Parathyroid adenoma (tissue), 2 donors: Measurements from ENCODE around the gene FNTB.
A peak's percentile ranks its signal among the peaks of the same experiment; 100 is the strongest.

Experiments used
- H2AFZ ChIP-seq: fragments of 300-600 bp; sonication (generic); one replicate; pipeline ENCODE4 v1.7.0; 2017; ENCODE audit warnings: antibody characterized with exemption, mild to moderate bottlenecking
- H3K27ac ChIP-seq: fragments of 300-600 bp; sonication (generic); one replicate; pipeline ENCODE4 v1.7.0; 2017
- H3K27me3 ChIP-seq: fragments of 300-600 bp; sonication (generic); one replicate; pipeline ENCODE4 v1.7.0; 2017; ENCODE audit warnings: low read length; ENCODE audit not compliant: control insufficient read depth, insufficient read depth
- H3K36me3 ChIP-seq: fragments of 300-600 bp; sonication (generic); one replicate; pipeline ENCODE4 v1.7.0; 2017; ENCODE audit warnings: low read length; ENCODE audit not compliant: control insufficient read depth, insufficient read depth
- H3K4me1 ChIP-seq: fragments of 300-600 bp; sonication (generic); one replicate; pipeline ENCODE4 v1.7.0; 2017; ENCODE audit warnings: control low read depth
- H3K4me2 ChIP-seq: fragments of 300-600 bp; sonication (generic); one replicate; pipeline ENCODE4 v1.7.0; 2017; ENCODE audit warnings: low read length
- H3K4me3 ChIP-seq: fragments of 300-600 bp; sonication (generic); one replicate; pipeline ENCODE4 v1.7.0; 2017; ENCODE audit warnings: low read depth, low read length
- H3K79me2 ChIP-seq: fragments of 300-600 bp; sonication (generic); one replicate; pipeline ENCODE4 v1.7.0; 2017; ENCODE audit warnings: control low read depth
- H3K9ac ChIP-seq: fragments of 300-600 bp; sonication (generic); one replicate; pipeline ENCODE4 v1.7.0; 2017; ENCODE audit warnings: mild to moderate bottlenecking
- H3K9me3 ChIP-seq: fragments of 300-600 bp; sonication (generic); one replicate; pipeline ENCODE4 v1.7.0; 2017; ENCODE audit warnings: low read length; ENCODE audit not compliant: control insufficient read depth
- TF ChIP-seq, protein P1 (sequence below): fragments of 300-600 bp; sonication (generic); IDR thresholded peaks from one replicate; pipeline ENCODE4 v1.7.0; 2017; ENCODE audit warnings: antibody characterized with exemption, mild to moderate bottlenecking
- donor health status: primary hyperparathyroidism.

The FNTB gene

DNA sequence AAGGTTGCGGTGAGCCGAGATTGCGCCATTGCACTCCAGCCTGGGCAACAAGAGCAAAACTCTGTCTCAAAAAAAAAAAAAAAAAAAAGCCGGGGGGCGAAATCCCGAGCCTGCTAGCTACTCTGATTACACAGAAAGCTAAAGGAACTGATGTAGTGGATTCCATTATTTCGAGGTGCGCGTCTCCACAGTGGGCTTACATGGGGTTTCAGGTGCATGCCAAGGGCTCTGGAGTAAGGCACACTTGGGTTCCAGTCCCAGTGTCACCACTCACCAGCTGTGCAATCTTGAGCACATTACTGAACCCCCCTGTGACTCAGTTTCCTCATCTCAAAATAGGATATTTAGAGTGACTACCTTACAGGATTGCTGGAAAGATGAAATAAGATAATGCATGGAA, 12.9 kb upstream of the FNTB start:
- Histone ChIP-seq H3K79me2 (peaks cover 5% of the 10 kb centered on the region), H3K9ac (no peak overlapping the region), H3K4me2 (no peak overlapping the region), H3K4me1 (peaks cover 19% of the 10 kb centered on the region), H3K4me3 (no peak overlapping the region), H3K36me3 (no peaks in the 10 kb centered on the region), H2AFZ (no peak overlapping the region), H3K27me3 (no peaks in the 10 kb centered on the region), H3K27ac (no peak overlapping the region), H3K9me3 (no peaks in the 10 kb centered on the region)
- TF ChIP-seq, protein P1, sequence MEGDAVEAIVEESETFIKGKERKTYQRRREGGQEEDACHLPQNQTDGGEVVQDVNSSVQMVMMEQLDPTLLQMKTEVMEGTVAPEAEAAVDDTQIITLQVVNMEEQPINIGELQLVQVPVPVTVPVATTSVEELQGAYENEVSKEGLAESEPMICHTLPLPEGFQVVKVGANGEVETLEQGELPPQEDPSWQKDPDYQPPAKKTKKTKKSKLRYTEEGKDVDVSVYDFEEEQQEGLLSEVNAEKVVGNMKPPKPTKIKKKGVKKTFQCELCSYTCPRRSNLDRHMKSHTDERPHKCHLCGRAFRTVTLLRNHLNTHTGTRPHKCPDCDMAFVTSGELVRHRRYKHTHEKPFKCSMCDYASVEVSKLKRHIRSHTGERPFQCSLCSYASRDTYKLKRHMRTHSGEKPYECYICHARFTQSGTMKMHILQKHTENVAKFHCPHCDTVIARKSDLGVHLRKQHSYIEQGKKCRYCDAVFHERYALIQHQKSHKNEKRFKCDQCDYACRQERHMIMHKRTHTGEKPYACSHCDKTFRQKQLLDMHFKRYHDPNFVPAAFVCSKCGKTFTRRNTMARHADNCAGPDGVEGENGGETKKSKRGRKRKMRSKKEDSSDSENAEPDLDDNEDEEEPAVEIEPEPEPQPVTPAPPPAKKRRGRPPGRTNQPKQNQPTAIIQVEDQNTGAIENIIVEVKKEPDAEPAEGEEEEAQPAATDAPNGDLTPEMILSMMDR = no peak

DNA sequence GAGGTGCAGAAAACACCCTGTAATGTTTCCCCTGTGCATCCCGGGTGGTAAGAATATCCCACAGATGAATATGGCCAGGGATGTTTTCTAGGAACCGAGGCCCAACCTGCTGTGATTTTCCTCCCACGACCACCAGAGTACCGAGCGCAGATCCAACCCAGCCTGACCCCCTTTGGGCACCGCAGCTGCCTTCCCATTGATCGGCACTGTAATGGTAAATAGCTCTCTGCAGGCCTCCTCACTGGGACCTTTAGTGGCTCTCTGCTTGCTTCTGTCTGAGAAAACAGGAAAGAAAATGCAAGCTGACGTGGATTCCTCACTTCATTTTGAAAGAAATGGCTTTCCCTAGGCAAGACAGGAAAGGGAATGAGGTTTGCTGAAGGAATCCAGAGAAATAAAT, 12.1 kb upstream of the FNTB start:
- Histone ChIP-seq H3K4me1 (peaks cover 18% of the 10 kb centered on the region), H3K79me2 (peaks cover 5% of the 10 kb centered on the region), H3K4me3 (no peak overlapping the region), H3K9ac (no peak overlapping the region), H3K27ac (no peak overlapping the region), H2AFZ (no peak overlapping the region), H3K36me3 (no peaks in the 10 kb centered on the region), H3K4me2 (no peak overlapping the region), H3K9me3 (no peaks in the 10 kb centered on the region), H3K27me3 (no peaks in the 10 kb centered on the region)
- TF ChIP-seq, protein P1 = no peak

DNA sequence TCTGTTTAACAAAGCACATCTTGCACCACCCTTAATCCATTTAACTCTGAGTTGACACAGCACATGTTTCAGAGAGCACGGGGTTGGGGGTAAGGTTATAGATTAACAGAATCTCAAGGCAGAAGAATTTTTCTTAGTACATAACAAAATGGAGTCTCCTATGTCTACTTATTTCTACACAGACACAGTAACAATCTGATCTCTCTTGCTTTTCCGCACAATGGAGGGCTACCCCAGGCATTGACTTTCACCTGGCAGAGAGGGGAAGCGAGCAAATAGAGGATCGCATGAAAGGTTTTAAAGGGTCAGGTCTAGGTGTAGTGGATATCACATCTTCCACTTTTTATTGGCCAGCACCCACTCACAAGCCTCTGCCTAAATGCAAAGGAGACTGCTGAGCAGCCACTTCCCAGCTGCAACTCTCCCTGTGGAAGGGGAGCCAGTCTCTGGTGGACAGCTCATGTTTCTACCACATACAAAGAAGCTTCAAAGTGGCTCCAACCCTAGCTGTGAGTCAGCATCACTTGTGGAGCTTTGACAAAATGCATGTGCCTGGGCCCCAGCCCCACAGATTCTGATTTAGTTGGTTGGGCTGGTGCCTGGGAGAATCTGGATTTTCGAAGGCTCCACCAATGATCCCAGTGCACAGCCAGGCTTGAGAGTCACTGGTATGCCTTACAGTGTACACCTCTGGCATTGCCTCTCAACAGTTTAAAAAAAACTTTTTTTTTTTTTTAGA, 7.2 kb upstream of the FNTB start:
- peak overlapping the region; percentile 25 for H3K27ac ChIP-seq
- H3K4me2 ChIP-seq = no peak overlapping the region
- no peaks in the 10 kb centered on the region for H3K79me2 ChIP-seq
- H3K4me1 ChIP-seq = peaks cover 9% of the 10 kb centered on the region
- no peaks in the 10 kb centered on the region for H3K9me3 ChIP-seq
- H3K4me3 ChIP-seq = no peak overlapping the region
- no peaks in the 10 kb centered on the region for H3K27me3 ChIP-seq
- no peaks in the 10 kb centered on the region for H3K36me3 ChIP-seq
- TF ChIP-seq, protein P1 = no peak
- peak overlapping the region; percentile 68 for H2AFZ ChIP-seq
- no peak overlapping the region for H3K9ac ChIP-seq

DNA sequence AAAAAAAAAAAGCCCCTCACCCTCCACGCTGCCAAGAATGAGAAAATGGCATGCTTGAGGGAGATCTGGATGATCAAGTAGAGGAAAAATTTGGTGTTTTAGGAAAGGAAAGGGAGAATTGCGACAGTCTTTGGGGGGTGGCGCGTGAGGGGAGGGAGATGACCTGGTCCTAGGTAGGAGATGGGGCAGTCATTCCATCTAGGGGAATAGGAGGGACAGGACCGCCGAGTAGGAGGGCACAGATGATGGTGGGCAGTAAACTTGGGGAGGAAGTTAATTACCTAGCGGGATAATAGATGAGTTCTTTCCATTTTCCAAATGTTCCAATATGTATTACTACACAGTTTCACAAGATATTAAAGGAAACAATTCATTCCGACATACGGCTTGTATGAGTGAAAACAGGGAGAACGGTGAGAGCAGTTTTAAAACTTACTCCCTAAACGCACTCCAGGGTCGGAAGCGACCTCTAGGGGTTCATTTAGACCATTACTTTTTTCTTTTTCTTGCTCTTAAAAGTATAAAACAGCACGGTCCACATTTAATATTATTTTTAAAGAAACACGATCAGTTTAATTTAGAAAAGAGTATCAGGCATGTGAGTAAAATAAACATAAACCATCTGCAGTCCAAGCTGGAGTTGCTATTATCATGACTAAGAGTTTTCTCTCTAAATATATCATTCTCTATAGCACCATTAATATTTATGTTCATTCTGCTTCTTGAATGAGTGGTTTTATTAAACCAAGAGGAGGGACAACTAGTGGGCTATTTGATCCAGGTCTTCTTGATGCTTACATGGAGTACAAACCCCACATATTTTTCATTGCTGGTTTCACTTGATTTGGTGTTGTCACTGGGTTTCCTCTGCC, 3.0 kb upstream of the FNTB start:
- H3K4me2 ChIP-seq = peak overlapping the region; percentile 14
- H3K27ac ChIP-seq = no peak overlapping the region
- H3K36me3 ChIP-seq = no peaks in the 10 kb centered on the region
- no peaks in the 10 kb centered on the region for H3K27me3 ChIP-seq
- TF ChIP-seq, protein P1 = peak; percentile 81
- no peak overlapping the region for H3K4me3 ChIP-seq
- H3K9ac ChIP-seq = no peak overlapping the region
- no peaks in the 10 kb centered on the region for H3K9me3 ChIP-seq
- peaks cover 12% of the 10 kb centered on the region for H3K79me2 ChIP-seq
- peaks cover 6% of the 10 kb centered on the region for H3K4me1 ChIP-seq
- H2AFZ ChIP-seq = peak overlapping the region; percentile 56
